Loucy (cell line): ENCODE results near the gene COPE.

Source experiments
- H2AFZ ChIP-seq: fragments of 200-600 bp; sonication (generic); 2 replicates; pipeline ENCODE4 v1.6.0; 2016; ENCODE audit warnings: antibody characterized with exemption, mild to moderate bottlenecking, low read length, moderate library complexity
- H3F3A ChIP-seq: fragments of 200-600 bp; 2 replicates; pipeline ENCODE4 v1.6.0; 2016; ENCODE audit warnings: antibody characterized with exemption, low read depth, mild to moderate bottlenecking
- H3K27me3 ChIP-seq: fragments of 200-600 bp; sonication (generic); 2 replicates; pipeline ENCODE4 v1.6.1; 2014; ENCODE audit warnings: low read length, mild to moderate bottlenecking; ENCODE audit not compliant: insufficient read depth, poor library complexity, severe bottlenecking
- H3K36me3 ChIP-seq: fragments of 200-600 bp; sonication (generic); 2 replicates; pipeline ENCODE4 v1.6.1; 2016; ENCODE audit warnings: low read length; ENCODE audit not compliant: insufficient read depth
- H3K4me1 ChIP-seq: fragments of 200-600 bp; sonication (generic); 2 replicates; pipeline ENCODE4 v1.5.1; 2014; ENCODE audit warnings: low read length, mild to moderate bottlenecking; ENCODE audit not compliant: insufficient read depth, poor library complexity, severe bottlenecking
- H3K4me2 ChIP-seq: fragments of 200-600 bp; sonication (generic); 2 replicates; pipeline ENCODE4 v1.6.0; 2014; ENCODE audit warnings: antibody characterized with exemption, low read length, low read depth, mild to moderate bottlenecking; ENCODE audit not compliant: poor library complexity, severe bottlenecking
- H3K4me3 ChIP-seq: fragments of 200-600 bp; sonication (generic); 2 replicates; pipeline ENCODE4 v1.5.1; 2014; ENCODE audit warnings: low read length, mild to moderate bottlenecking, mixed read lengths; ENCODE audit not compliant: poor library complexity, severe bottlenecking
- H3K79me2 ChIP-seq: fragments of 200-600 bp; sonication (generic); 2 replicates; pipeline ENCODE4 v1.6.1; 2014; ENCODE audit warnings: low read length; ENCODE audit not compliant: insufficient read depth
- H3K9ac ChIP-seq: fragments of 200-600 bp; sonication (generic); 2 replicates; pipeline ENCODE4 v1.6.0; 2014; ENCODE audit warnings: mild to moderate bottlenecking, low read depth, low read length, moderate library complexity; ENCODE audit not compliant: poor library complexity, severe bottlenecking
- H3K9me2 ChIP-seq: fragments of 200-600 bp; sonication (generic); replicated peaks from 2 replicates; pipeline ENCODE4 v1.6.1; 2016; ENCODE audit warnings: low read depth, low read length, mixed read lengths
- H3K9me3 ChIP-seq: fragments of 200-600 bp; sonication (generic); 2 replicates; pipeline ENCODE4 v1.6.1; 2014; ENCODE audit warnings: mild to moderate bottlenecking, antibody characterized with exemption, low read length, low read depth; ENCODE audit not compliant: insufficient read depth
- H4K20me1 ChIP-seq: fragments of 200-600 bp; sonication (generic); 2 replicates; pipeline ENCODE4 v1.6.0; 2014; ENCODE audit warnings: antibody characterized with exemption, low read length, mild to moderate bottlenecking; ENCODE audit not compliant: insufficient read depth, poor library complexity, severe bottlenecking
- CTCF ChIP-seq: fragments of 200-600 bp; sonication (generic); conservative IDR thresholded peaks from 2 replicates; pipeline ENCODE4 v1.5.1; 2014; ENCODE audit warnings: mild to moderate bottlenecking, antibody characterized with exemption, low read length
- EZH2phosphoT487 ChIP-seq: fragments of 200-600 bp; IDR thresholded peaks from 2 replicates; pipeline ENCODE4 v1.6.1; 2018; ENCODE audit warnings: antibody characterized with exemption, mild to moderate bottlenecking, moderate library complexity, borderline replicate concordance

Gene COPE

GRCh38 chr19:18876865-18877264 lies 42.3 kb downstream of the COPE start:
- H4K20me1 ChIP-seq = no peaks in the 10 kb centered on the region
- TF ChIP-seq CTCF = no peak
- TF ChIP-seq EZH2phosphoT487 = no peak
- no peaks in the 10 kb centered on the region for H3K79me2 ChIP-seq
- no peaks in the 10 kb centered on the region for H3K9me2 ChIP-seq
- H3K9me3 ChIP-seq = no peaks in the 10 kb centered on the region
- no peak overlapping the region for H3K4me3 ChIP-seq
- no peaks in the 10 kb centered on the region for H3K36me3 ChIP-seq
- no peak overlapping the region for H3K9ac ChIP-seq
- H3K4me2 ChIP-seq = no peak overlapping the region
- no peaks in the 10 kb centered on the region for H3K4me1 ChIP-seq
- no peaks in the 10 kb centered on the region for H3F3A ChIP-seq
- no peak overlapping the region for H2AFZ ChIP-seq
- H3K27me3 ChIP-seq = no peaks in the 10 kb centered on the region

GRCh38 chr19:18875726-18876125 lies 43.5 kb downstream of the COPE start:
- Histone ChIP-seq H3K27me3 (no peaks in the 10 kb centered on the region), H3K9me3 (no peaks in the 10 kb centered on the region), H3K9ac (no peak overlapping the region), H4K20me1 (no peaks in the 10 kb centered on the region), H3K4me3 (no peak overlapping the region), H2AFZ (no peak overlapping the region), H3F3A (no peaks in the 10 kb centered on the region), H3K4me1 (no peaks in the 10 kb centered on the region), H3K9me2 (no peaks in the 10 kb centered on the region), H3K79me2 (no peaks in the 10 kb centered on the region), H3K36me3 (no peaks in the 10 kb centered on the region), H3K4me2 (no peak overlapping the region)
- TF ChIP-seq EZH2phosphoT487 (no peak), CTCF (no peak)

GRCh38 chr19:18871543-18871942 lies 47.6 kb downstream of the COPE start:
- H3K9me3 ChIP-seq = no peaks in the 10 kb centered on the region
- H3K79me2 ChIP-seq = no peaks in the 10 kb centered on the region
- H3K4me3 ChIP-seq = no peak overlapping the region
- H3K4me1 ChIP-seq = no peaks in the 10 kb centered on the region
- H3K9ac ChIP-seq = no peak overlapping the region
- H3K4me2 ChIP-seq = no peak overlapping the region
- no peak overlapping the region for H2AFZ ChIP-seq
- no peaks in the 10 kb centered on the region for H4K20me1 ChIP-seq
- no peaks in the 10 kb centered on the region for H3F3A ChIP-seq
- TF ChIP-seq EZH2phosphoT487 (no peak), CTCF (no peak)
- peaks cover 15% of the 10 kb centered on the region; the same call in 1 of the 2 replicates for H3K36me3 ChIP-seq
- no peaks in the 10 kb centered on the region for H3K27me3 ChIP-seq
- no peaks in the 10 kb centered on the region for H3K9me2 ChIP-seq
